Measurements from ENCODE around the gene PCARE.
"Not testable (repeated sequence)": the region's sequence is repeated elsewhere in the genome, so short reads cannot be mapped to it uniquely, and the experiment has no call there.

PCARE gene

GRCh38 chr2:29074411-29074810 lies at the start of gene PCARE:
PCARE (minus strand) TSS chr2:29074523; CDS start chr2:29074261, 262 bp downstream.
- in situ Hi-C loops (cut with HindIII; ENCODE audit: low sequenced_read_pairs), result loop anchor here (25.0 kb wide), 1 partner anchor 113 kb away; no protein-coding TSS in a partner anchor

GRCh38 chr2:29123617-29124349 lies 49.5 kb upstream of the PCARE start:
- in situ Hi-C loops (cut with HindIII; ENCODE audit: low sequenced_read_pairs), result no loop called here

- in situ Hi-C loops (cut with HindIII; ENCODE audit: low sequenced_read_pairs), result no loop called here
These were observed 46.5 kb upstream of the PCARE start for GRCh38 chr2:29120846-29121245.

- in situ Hi-C loops (cut with HindIII; ENCODE audit: low sequenced_read_pairs), result no loop called here
These were observed 44.9 kb upstream of the PCARE start for GRCh38 chr2:29119211-29119610.

GRCh38 chr2:29117636-29118303 lies 43.4 kb upstream of the PCARE start:
- in situ Hi-C loops (cut with HindIII; ENCODE audit: low sequenced_read_pairs), result no loop called here

- in situ Hi-C loops (cut with HindIII; ENCODE audit: low sequenced_read_pairs), result no loop called here
These were observed 41.8 kb upstream of the PCARE start for GRCh38 chr2:29115797-29116781.

GRCh38 chr2:29114946-29115609 lies 40.8 kb upstream of the PCARE start, which contains the start of gene CLIP4:
CLIP4 (plus strand) TSS chr2:29115415; CDS start chr2:29121389, 5,974 bp downstream.
- in situ Hi-C loops (cut with HindIII; ENCODE audit: low sequenced_read_pairs), result no loop called here

- in situ Hi-C loops (cut with HindIII; ENCODE audit: low sequenced_read_pairs), result no loop called here
These were observed 40.2 kb upstream of the PCARE start for GRCh38 chr2:29114586-29114945.

- in situ Hi-C loops (cut with HindIII; ENCODE audit: low sequenced_read_pairs), result no loop called here
These were observed 39.6 kb upstream of the PCARE start for GRCh38 chr2:29113891-29114321.

GRCh38 chr2:29113027-29113686 lies 38.8 kb upstream of the PCARE start:
- in situ Hi-C loops (cut with HindIII; ENCODE audit: low sequenced_read_pairs), result no loop called here

- in situ Hi-C loops (cut with HindIII; ENCODE audit: low sequenced_read_pairs), result no loop called here
These were observed 38.1 kb upstream of the PCARE start for GRCh38 chr2:29112379-29112778.

GRCh38 chr2:29110916-29111535 lies 36.7 kb upstream of the PCARE start:
- in situ Hi-C loops (cut with HindIII; ENCODE audit: low sequenced_read_pairs), result no loop called here

GRCh38 chr2:29109246-29109645 lies 34.9 kb upstream of the PCARE start:
- in situ Hi-C loops (cut with HindIII; ENCODE audit: low sequenced_read_pairs), result no loop called here

GRCh38 chr2:29108225-29108624 lies 33.9 kb upstream of the PCARE start:
- in situ Hi-C loops (cut with HindIII; ENCODE audit: low sequenced_read_pairs), result no loop called here

- in situ Hi-C loops (cut with HindIII; ENCODE audit: low sequenced_read_pairs), result not testable (repeated sequence)
These were observed 33.2 kb upstream of the PCARE start for GRCh38 chr2:29107547-29107946.

GRCh38 chr2:29106980-29107388 lies 32.7 kb upstream of the PCARE start:
- in situ Hi-C loops (cut with HindIII; ENCODE audit: low sequenced_read_pairs), result no loop called here

GRCh38 chr2:29106256-29106655 lies 31.9 kb upstream of the PCARE start:
- in situ Hi-C loops (cut with HindIII; ENCODE audit: low sequenced_read_pairs), result no loop called here

GRCh38 chr2:29105375-29105774 lies 31.1 kb upstream of the PCARE start:
- in situ Hi-C loops (cut with HindIII; ENCODE audit: low sequenced_read_pairs), result no loop called here

- in situ Hi-C loops (cut with HindIII; ENCODE audit: low sequenced_read_pairs), result no loop called here
These were observed 30.4 kb upstream of the PCARE start for GRCh38 chr2:29104688-29105087.

GRCh38 chr2:29100564-29100963 lies 26.2 kb upstream of the PCARE start:
- in situ Hi-C loops (cut with HindIII; ENCODE audit: low sequenced_read_pairs), result no loop called here

Data from DLD1 (cell line).